Caco-2 (cell line): Measurements from ENCODE around the gene PCBP3. TPM values are rescaled to one million over a fixed set of nuclear protein-coding genes. Genes with fewer than 3 reads are reported as not detected.

Experiments
- BruUV-seq: library from RNA; stranded (reverse); fragments of 400-500 nt; replicated peaks from 2 replicates; lab custom pipeline; 2021; lab: Mats Ljungman, UMichigan
- CTCF ChIA-PET: fragments of 300-600 bp; sonication (Branson Sonifier 250); formaldehyde crosslinking; loops from one replicate; lab custom pipeline; 2022; ENCODE audit warnings: antibody characterized with exemption; lab: Charles Lee
- POLR2A ChIA-PET: fragments of 300-600 bp; sonication (Branson Sonifier 250); formaldehyde crosslinking; loops from one replicate; lab custom pipeline; 2022; ENCODE audit warnings: antibody characterized with exemption; lab: Charles Lee
- DNase-seq, 2 experiments: peaks; one replicate each; pipeline versions ENCODE4 v3.0.0 to v3.0.0-alpha.2; 2020 to 2022
- H3K27me3 ChIP-seq: replicated peaks from 2 replicates; pipeline ENCODE4 v1.6.0; 2011; ENCODE audit warnings: low read length; ENCODE audit not compliant: control insufficient read depth, insufficient read depth
- H3K36me3 ChIP-seq: 2 replicates; pipeline ENCODE4 v1.5.1; 2011; ENCODE audit warnings: low read length; ENCODE audit not compliant: control insufficient read depth, insufficient read depth
- H3K4me1 ChIP-seq: fragments of 250-450 bp; sonication (Bioruptor Pico); 2 replicates; pipeline ENCODE4 v1.5.1; 2020; ENCODE audit warnings: mild to moderate bottlenecking
- H3K4me3 ChIP-seq: 2 replicates; pipeline ENCODE4 v1.5.1; 2011; ENCODE audit warnings: low read depth, mild to moderate bottlenecking, control low read depth, low read length
- H3K9me3 ChIP-seq: fragments of 250-450 bp; sonication (Bioruptor Pico); 2 replicates; pipeline ENCODE4 v1.5.1; 2020; ENCODE audit warnings: mild to moderate bottlenecking, moderate library complexity
- H3K27ac Mint-ChIP-seq: one replicate; pipeline ENCODE4 v1.8.0; 2022; ENCODE audit warnings: mixed read lengths; ENCODE audit not compliant: unreplicated experiment
- H3K27me3 Mint-ChIP-seq: one replicate; pipeline ENCODE4 v1.8.0; 2022; ENCODE audit warnings: mixed read lengths; ENCODE audit not compliant: insufficient read depth, unreplicated experiment
- H3K36me3 Mint-ChIP-seq: one replicate; pipeline ENCODE4 v1.8.0; 2022; ENCODE audit warnings: mild to moderate bottlenecking, mixed read lengths; ENCODE audit not compliant: insufficient read depth, unreplicated experiment
- H3K4me1 Mint-ChIP-seq: one replicate; pipeline ENCODE4 v1.8.0; 2022; ENCODE audit warnings: low read depth, mixed read lengths; ENCODE audit not compliant: unreplicated experiment
- H3K4me3 Mint-ChIP-seq: one replicate; pipeline ENCODE4 v1.8.0; 2022; ENCODE audit warnings: mild to moderate bottlenecking, moderate library complexity, mixed read lengths; ENCODE audit not compliant: unreplicated experiment
- H3K9me3 Mint-ChIP-seq: one replicate; pipeline ENCODE4 v1.8.0; 2022; ENCODE audit warnings: mixed read lengths; ENCODE audit not compliant: unreplicated experiment
- CTCF ChIP-seq, 2 experiments: fragments of 200-600 bp in 1 of 2; IDR thresholded peaks; 1 replicate in 1 of 2; 2 replicates in 1 of 2; pipeline versions ENCODE4 v1.5.1 to v1.8.0; 2011 to 2022; ENCODE audit warnings: antibody characterized with exemption in 1 of 2, control low read depth in 1 of 2, inconsistent platforms in 1 of 2, low read depth in 1 of 2, low read length in 1 of 2, mild to moderate bottlenecking in 1 of 2, moderate library complexity in 1 of 2; ENCODE audit not compliant: insufficient read depth in 1 of 2, severe bottlenecking in 1 of 2, unreplicated experiment in 1 of 2
- intact Hi-C: fragments of 100-400 bp; cut with micrococcal nuclease; formaldehyde crosslinking; loops from one replicate; pipeline ENCODE4 v1.10.0; 2022; ENCODE audit not compliant: unreplicated experiment
- total RNA-seq: library from RNA; stranded (reverse); gene quantifications from 2 replicates; pipeline ENCODE4 v1.2.3, GENCODE V29; 2022

The PCBP3 gene
- total RNA-seq, 1 experiment from 2014 or later = 0.75 TPM

- CTCF ChIA-PET = no interaction called here
- no peaks in the 10 kb centered on the region for H3K27me3 Mint-ChIP-seq
- BruUV-seq = no TSS peak
- no peaks in the 10 kb centered on the region for H3K36me3 ChIP-seq
- no peaks in the 10 kb centered on the region for H3K9me3 Mint-ChIP-seq
- no peak overlapping the region for H3K4me3 Mint-ChIP-seq
- no peaks in the 10 kb centered on the region for H3K9me3 ChIP-seq
- H3K4me1 ChIP-seq = no peaks in the 10 kb centered on the region
- no peaks in the 10 kb centered on the region for H3K4me1 Mint-ChIP-seq
- no peak for DNase-seq
- POLR2A ChIA-PET = no interaction called here
- H3K27ac Mint-ChIP-seq = no peak overlapping the region
- H3K36me3 Mint-ChIP-seq = no peaks in the 10 kb centered on the region
- no peak overlapping the region for H3K4me3 ChIP-seq
- H3K27me3 ChIP-seq = no peaks in the 10 kb centered on the region
- intact Hi-C loops = no loop called here
- no peak for TF ChIP-seq CTCF (IDR thresholded peaks at IDR 0.05; ENCODE audit: insufficient read depth in 1 of 2, low read depth in 1 of 2, low read length in 1 of 2, severe bottlenecking in 1 of 2, unreplicated experiment in 1 of 2)
Observed at GRCh38 chr21:45833414-45833813, 189.9 kb downstream of the PCBP3 start.

GRCh38 chr21:45834026-45834715, 190.6 kb downstream of the PCBP3 start:
- Mint-ChIP-seq H3K36me3 (no peaks in the 10 kb centered on the region), H3K4me3 (no peak overlapping the region), H3K9me3 (no peaks in the 10 kb centered on the region), H3K27ac (no peak overlapping the region), H3K4me1 (no peaks in the 10 kb centered on the region), H3K27me3 (no peaks in the 10 kb centered on the region)
- no peak for TF ChIP-seq CTCF (IDR thresholded peaks at IDR 0.05; ENCODE audit: insufficient read depth in 1 of 2, low read depth in 1 of 2, low read length in 1 of 2, severe bottlenecking in 1 of 2, unreplicated experiment in 1 of 2)
- POLR2A ChIA-PET = no interaction called here
- Histone ChIP-seq H3K27me3 (no peaks in the 10 kb centered on the region), H3K4me1 (no peaks in the 10 kb centered on the region), H3K4me3 (no peak overlapping the region), H3K36me3 (no peaks in the 10 kb centered on the region), H3K9me3 (no peaks in the 10 kb centered on the region)
- CTCF ChIA-PET = no interaction called here
- no TSS peak for BruUV-seq
- intact Hi-C loops = no loop called here
- no peak for DNase-seq

- Histone ChIP-seq H3K9me3 (no peaks in the 10 kb centered on the region), H3K4me3 (no peak overlapping the region), H3K36me3 (no peaks in the 10 kb centered on the region), H3K4me1 (no peaks in the 10 kb centered on the region), H3K27me3 (no peaks in the 10 kb centered on the region)
- no peak for TF ChIP-seq CTCF (IDR thresholded peaks at IDR 0.05; ENCODE audit: insufficient read depth in 1 of 2, low read depth in 1 of 2, low read length in 1 of 2, severe bottlenecking in 1 of 2, unreplicated experiment in 1 of 2)
- Mint-ChIP-seq H3K27ac (no peak overlapping the region), H3K36me3 (no peaks in the 10 kb centered on the region), H3K9me3 (no peaks in the 10 kb centered on the region), H3K4me3 (no peak overlapping the region), H3K4me1 (no peaks in the 10 kb centered on the region), H3K27me3 (no peaks in the 10 kb centered on the region)
- ChIA-PET CTCF (no interaction called here), POLR2A (no interaction called here)
- intact Hi-C loops = no loop called here
- DNase-seq = no peak
- BruUV-seq = no TSS peak
Observed at GRCh38 chr21:45834821-45835293, 191.3 kb downstream of the PCBP3 start.
